SU-DHL-6 (cell line): ENCODE data around the gene RDH16.

ENCODE experiments used
- EZH2phosphoT487 ChIP-seq: fragments of 200-600 bp; sonication (generic), shearing (Covaris generic); conservative IDR thresholded peaks from 2 replicates; pipeline ENCODE4 v1.6.1; 2018; ENCODE audit warnings: mild to moderate bottlenecking, antibody characterized with exemption, low read length, moderate library complexity, mixed read lengths
- TF ChIP-seq, protein P1 (sequence below): fragments of 200-600 bp; sonication (generic); IDR thresholded peaks from one replicate; pipeline ENCODE4 v1.5.1; 2017; ENCODE audit warnings: antibody characterized with exemption, mild to moderate bottlenecking, low read length, moderate library complexity; ENCODE audit not compliant: insufficient read depth, poor library complexity, severe bottlenecking

DNA sequence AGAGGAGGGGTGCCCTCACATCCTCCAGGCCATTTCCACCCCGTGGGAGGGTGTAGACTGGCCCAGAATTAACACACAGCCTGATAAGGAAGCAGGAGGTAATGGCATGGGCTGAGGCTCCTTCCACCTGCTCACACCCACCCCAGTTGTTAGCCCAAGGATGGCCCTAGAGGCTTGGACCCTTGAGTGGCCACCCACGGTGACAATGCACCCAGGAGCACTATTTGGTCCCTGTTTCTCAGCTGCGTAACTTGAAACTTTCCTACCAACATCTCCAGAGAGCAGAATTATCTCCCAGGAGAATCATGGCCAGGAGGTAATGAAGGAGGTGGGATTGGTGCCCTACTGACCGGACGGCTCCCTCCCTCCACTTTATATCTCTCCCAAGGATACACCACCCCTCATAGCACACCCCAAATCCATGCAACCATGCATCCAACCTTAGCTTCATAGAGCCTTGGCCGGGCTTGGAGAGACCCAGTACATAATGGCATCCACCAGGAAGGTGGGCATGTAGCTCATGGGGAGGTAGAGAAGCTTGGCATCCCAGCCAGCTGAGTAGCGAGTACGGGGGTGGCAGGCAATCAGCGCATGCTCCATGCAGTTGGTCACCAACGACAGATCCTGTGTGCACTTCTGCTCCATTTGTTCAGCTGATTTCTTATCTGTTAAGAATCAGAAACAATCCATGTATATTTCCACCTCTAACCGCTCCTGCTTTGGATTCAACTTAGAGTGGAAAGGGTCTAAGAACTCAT, 5.6 kb downstream of the RDH16 start:
- TF ChIP-seq, protein P1, sequence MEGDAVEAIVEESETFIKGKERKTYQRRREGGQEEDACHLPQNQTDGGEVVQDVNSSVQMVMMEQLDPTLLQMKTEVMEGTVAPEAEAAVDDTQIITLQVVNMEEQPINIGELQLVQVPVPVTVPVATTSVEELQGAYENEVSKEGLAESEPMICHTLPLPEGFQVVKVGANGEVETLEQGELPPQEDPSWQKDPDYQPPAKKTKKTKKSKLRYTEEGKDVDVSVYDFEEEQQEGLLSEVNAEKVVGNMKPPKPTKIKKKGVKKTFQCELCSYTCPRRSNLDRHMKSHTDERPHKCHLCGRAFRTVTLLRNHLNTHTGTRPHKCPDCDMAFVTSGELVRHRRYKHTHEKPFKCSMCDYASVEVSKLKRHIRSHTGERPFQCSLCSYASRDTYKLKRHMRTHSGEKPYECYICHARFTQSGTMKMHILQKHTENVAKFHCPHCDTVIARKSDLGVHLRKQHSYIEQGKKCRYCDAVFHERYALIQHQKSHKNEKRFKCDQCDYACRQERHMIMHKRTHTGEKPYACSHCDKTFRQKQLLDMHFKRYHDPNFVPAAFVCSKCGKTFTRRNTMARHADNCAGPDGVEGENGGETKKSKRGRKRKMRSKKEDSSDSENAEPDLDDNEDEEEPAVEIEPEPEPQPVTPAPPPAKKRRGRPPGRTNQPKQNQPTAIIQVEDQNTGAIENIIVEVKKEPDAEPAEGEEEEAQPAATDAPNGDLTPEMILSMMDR, result no peak
- no peak for TF ChIP-seq EZH2phosphoT487
